GM18858 (cell line): ENCODE data around the gene AHDC1.
"Not testable (repeated sequence)": the region's sequence is repeated elsewhere in the genome, so short reads cannot be mapped to it uniquely, and the experiment has no call there.

Experiments
- ATAC-seq: cut with Tn5 transposase; IDR thresholded peaks from one replicate; pipeline ENCODE4 v1.9.1; 2021; ENCODE audit not compliant: unreplicated experiment

AHDC1 gene

GRCh38 chr1:27519331-27520258 lies 84.3 kb downstream of the AHDC1 start:
- ATAC-seq: no peak

- ATAC-seq: no peak
Measured at GRCh38 chr1:27518808-27519207, 85.1 kb downstream of the AHDC1 start.

GRCh38 chr1:27517907-27518718 lies 85.8 kb downstream of the AHDC1 start:
- ATAC-seq: no peak

- ATAC-seq: no peak
Measured at GRCh38 chr1:27517301-27517700, 86.6 kb downstream of the AHDC1 start.

- no peak for ATAC-seq
Measured at GRCh38 chr1:27515626-27516025, 88.3 kb downstream of the AHDC1 start.

GRCh38 chr1:27513958-27514357 lies 90.0 kb downstream of the AHDC1 start:
- no peak for ATAC-seq

- ATAC-seq: no peak
Measured at GRCh38 chr1:27513528-27513927, 90.4 kb downstream of the AHDC1 start.

GRCh38 chr1:27509127-27510080 lies 94.5 kb downstream of the AHDC1 start:
- ATAC-seq: no peak

- ATAC-seq: no peak
Measured at GRCh38 chr1:27507960-27508665, 95.8 kb downstream of the AHDC1 start.

- no peak for ATAC-seq
Measured at GRCh38 chr1:27506703-27507102, 97.2 kb downstream of the AHDC1 start.

- no peak for ATAC-seq
Measured at GRCh38 chr1:27505420-27505680, 98.6 kb downstream of the AHDC1 start.

- no peak for ATAC-seq
Measured at GRCh38 chr1:27504588-27505419, 99.1 kb downstream of the AHDC1 start.

GRCh38 chr1:27503844-27504587 lies 99.9 kb downstream of the AHDC1 start:
- no peak for ATAC-seq

GRCh38 chr1:27503033-27503432 lies 100.9 kb downstream of the AHDC1 start:
- no peak for ATAC-seq

- not testable (repeated sequence) for ATAC-seq
Measured at GRCh38 chr1:27501159-27501558, 102.8 kb downstream of the AHDC1 start.

- ATAC-seq: no peak
Measured at GRCh38 chr1:27499142-27499541, 104.8 kb downstream of the AHDC1 start.

GRCh38 chr1:27496604-27497155 lies 107.3 kb downstream of the AHDC1 start:
- no peak for ATAC-seq

- ATAC-seq: no peak
Measured at GRCh38 chr1:27492796-27493195, 111.1 kb downstream of the AHDC1 start.
